HepG2 (cell line): ENCODE data around the gene SESN1. TPM values are rescaled to one million over a fixed set of nuclear protein-coding genes. Genes with fewer than 3 reads are reported as not detected.
A peak's percentile ranks its signal among the peaks of the same experiment; 100 is the strongest.

Experiments used
- ADNP ChIP-seq: sonication (generic); formaldehyde crosslinking; IDR thresholded peaks from 2 replicates; pipeline ENCODE4 v1.4.0; 2020; ENCODE audit warnings: missing genetic modification reagents
- ATRX ChIP-seq: sonication (generic); formaldehyde crosslinking; IDR thresholded peaks from 2 replicates; pipeline ENCODE4 v1.4.0; 2020; ENCODE audit warnings: missing genetic modification reagents, borderline replicate concordance
- DMTF1 ChIP-seq: sonication (generic); formaldehyde crosslinking; IDR thresholded peaks from 2 replicates; pipeline ENCODE4 v1.4.0; 2020; ENCODE audit warnings: mild to moderate bottlenecking, missing genetic modification reagents
- EEA1 ChIP-seq: sonication (generic); formaldehyde crosslinking; IDR thresholded peaks from 2 replicates; pipeline ENCODE4 v1.5.1; 2020; ENCODE audit warnings: mild to moderate bottlenecking, missing genetic modification reagents, borderline replicate concordance
- ETS1 ChIP-seq: sonication (generic); formaldehyde crosslinking; IDR thresholded peaks from 2 replicates; pipeline ENCODE4 v1.4.0; 2020; ENCODE audit warnings: missing genetic modification reagents
- FOXJ3 ChIP-seq: sonication (generic); formaldehyde crosslinking; IDR thresholded peaks from 2 replicates; pipeline ENCODE4 v1.4.0; 2020; ENCODE audit warnings: missing genetic modification reagents, mild to moderate bottlenecking, borderline replicate concordance
- GPN1 ChIP-seq: sonication (generic); formaldehyde crosslinking; IDR thresholded peaks from 2 replicates; pipeline ENCODE4 v1.5.1; 2020; ENCODE audit warnings: missing genetic modification reagents, borderline replicate concordance
- HMGA1 ChIP-seq: sonication (generic); formaldehyde crosslinking; conservative IDR thresholded peaks from 2 replicates; pipeline ENCODE4 v1.4.0; 2020; ENCODE audit warnings: missing genetic modification reagents
- IRF2 ChIP-seq: IDR thresholded peaks from 2 replicates; pipeline ENCODE4 v1.6.1; 2018; ENCODE audit warnings: missing genetic modification reagents, missing compliant biosample characterization
- JUNB ChIP-seq: sonication (generic); formaldehyde crosslinking; IDR thresholded peaks from 2 replicates; pipeline ENCODE4 v1.8.0; 2022; ENCODE audit warnings: missing genetic modification reagents, mild to moderate bottlenecking, borderline replicate concordance
- NFE2 ChIP-seq: sonication (generic); formaldehyde crosslinking; IDR thresholded peaks from 2 replicates; pipeline ENCODE4 v1.4.0; 2020; ENCODE audit warnings: missing genetic modification reagents
- NR0B2 ChIP-seq: sonication (generic); formaldehyde crosslinking; IDR thresholded peaks from 2 replicates; pipeline ENCODE4 v1.4.0; 2020; ENCODE audit warnings: mild to moderate bottlenecking, missing genetic modification reagents
- SAFB2 ChIP-seq: sonication (generic); formaldehyde crosslinking; IDR thresholded peaks from 2 replicates; pipeline ENCODE4 v1.5.1; 2020; ENCODE audit warnings: missing genetic modification reagents, low read depth, mild to moderate bottlenecking, borderline replicate concordance
- ZBTB49 ChIP-seq: sonication (generic); formaldehyde crosslinking; IDR thresholded peaks from 2 replicates; pipeline ENCODE4 v1.4.0; 2020; ENCODE audit warnings: missing genetic modification reagents, borderline replicate concordance
- ZNF772 ChIP-seq: sonication (generic); formaldehyde crosslinking; IDR thresholded peaks from 2 replicates; pipeline ENCODE4 v1.5.0; 2020; ENCODE audit warnings: mild to moderate bottlenecking, missing genetic modification reagents
- ZNF777 ChIP-seq: sonication (generic); formaldehyde crosslinking; IDR thresholded peaks from 2 replicates; pipeline ENCODE4 v1.4.0; 2020; ENCODE audit warnings: missing genetic modification reagents
- polyA plus RNA-seq, 8 experiments: library from polyadenylated mRNA; depleted of rRNA in 3 of 8; stranded (reverse) in 7 of 8; unstranded in 1 of 8; fragments of >200 nt; fragmentation: Illumina TruSeq in 4 of 8; extraction: Trizol in 4 of 8; gene quantifications; 2 replicates each; pipeline versions ENCODE4 v1.2.1 to v1.2.3, GENCODE V29; 2011 to 2016; ENCODE audit warnings: low read depth in 4 of 8, missing spikeins in 1 of 8, mixed read lengths in 1 of 8; ENCODE audit not compliant: insufficient read depth in 1 of 8
- total RNA-seq, 5 experiments: library from RNA; depleted of rRNA; stranded (reverse); fragments of >200 nt; fragmentation: Illumina TruSeq; extraction: Trizol; gene quantifications; 2 replicates each; pipeline ENCODE4 v1.2.3, GENCODE V29; 2016; ENCODE audit warnings: low read depth in 1 of 5
- TF ChIP-seq, protein P1 (sequence below), 2 experiments: sonication (generic) in 1 of 2; formaldehyde crosslinking in 1 of 2; IDR thresholded peaks; 2 replicates each; pipeline versions ENCODE4 v1.4.0 to v1.6.1; 2016 to 2020; ENCODE audit warnings: borderline replicate concordance in 1 of 2, low read depth in 1 of 2, mild to moderate bottlenecking in 1 of 2, missing genetic modification reagents in 1 of 2

Gene SESN1
- total and polyA plus RNA-seq, 2 of the 13 experiments (the other 11 are each of a cell fraction or from before 2014, with no cell fraction given) = 24.9 to 44.7 TPM

- no peak for TF ChIP-seq ZBTB49 (CRISPR knock-in tag)
- no peak for TF ChIP-seq ADNP (CRISPR knock-in tag)
- no peak for TF ChIP-seq ETS1 (CRISPR knock-in tag)
- 0 out of 2 replicates have a peak, but pooled peaks have one; percentile 9 for TF ChIP-seq IRF2 (CRISPR knock-in tag)
- no peak for TF ChIP-seq FOXJ3
- no peak for TF ChIP-seq JUNB (CRISPR knock-in tag)
- TF ChIP-seq DMTF1 (CRISPR knock-in tag) = no peak
- peak; percentile 71 for TF ChIP-seq ZNF777 (CRISPR knock-in tag)
- peak; percentile 57 for TF ChIP-seq NR0B2 (CRISPR knock-in tag)
- peak; percentile 57; the same call in 1 of the 2 replicates for TF ChIP-seq SAFB2 (CRISPR knock-in tag)
- TF ChIP-seq EEA1 = 0 out of 2 replicates have a peak, but pooled peaks have one; percentile 46
- peak; percentile 93 for TF ChIP-seq ZNF772 (CRISPR knock-in tag)
- TF ChIP-seq GPN1 (CRISPR knock-in tag) = no peak
- TF ChIP-seq NFE2 (CRISPR knock-in tag) = no peak
- TF ChIP-seq, protein P1, sequence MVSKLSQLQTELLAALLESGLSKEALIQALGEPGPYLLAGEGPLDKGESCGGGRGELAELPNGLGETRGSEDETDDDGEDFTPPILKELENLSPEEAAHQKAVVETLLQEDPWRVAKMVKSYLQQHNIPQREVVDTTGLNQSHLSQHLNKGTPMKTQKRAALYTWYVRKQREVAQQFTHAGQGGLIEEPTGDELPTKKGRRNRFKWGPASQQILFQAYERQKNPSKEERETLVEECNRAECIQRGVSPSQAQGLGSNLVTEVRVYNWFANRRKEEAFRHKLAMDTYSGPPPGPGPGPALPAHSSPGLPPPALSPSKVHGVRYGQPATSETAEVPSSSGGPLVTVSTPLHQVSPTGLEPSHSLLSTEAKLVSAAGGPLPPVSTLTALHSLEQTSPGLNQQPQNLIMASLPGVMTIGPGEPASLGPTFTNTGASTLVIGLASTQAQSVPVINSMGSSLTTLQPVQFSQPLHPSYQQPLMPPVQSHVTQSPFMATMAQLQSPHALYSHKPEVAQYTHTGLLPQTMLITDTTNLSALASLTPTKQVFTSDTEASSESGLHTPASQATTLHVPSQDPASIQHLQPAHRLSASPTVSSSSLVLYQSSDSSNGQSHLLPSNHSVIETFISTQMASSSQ (IDR thresholded peaks at IDR 0.05; ENCODE audit: low read depth) = no peak
- TF ChIP-seq, protein P1 (CRISPR knock-in tag; IDR thresholded peaks at IDR 0.05; ENCODE audit: borderline replicate concordance) = no peak
- TF ChIP-seq HMGA1 (CRISPR knock-in tag) = no peak
- no peak for TF ChIP-seq ATRX (CRISPR knock-in tag)
These were observed at the start of gene SESN1 (continued) for GRCh38 chr6:109094416-109095035.
